ENCODE measurements around the gene MFN2.

DNA sequence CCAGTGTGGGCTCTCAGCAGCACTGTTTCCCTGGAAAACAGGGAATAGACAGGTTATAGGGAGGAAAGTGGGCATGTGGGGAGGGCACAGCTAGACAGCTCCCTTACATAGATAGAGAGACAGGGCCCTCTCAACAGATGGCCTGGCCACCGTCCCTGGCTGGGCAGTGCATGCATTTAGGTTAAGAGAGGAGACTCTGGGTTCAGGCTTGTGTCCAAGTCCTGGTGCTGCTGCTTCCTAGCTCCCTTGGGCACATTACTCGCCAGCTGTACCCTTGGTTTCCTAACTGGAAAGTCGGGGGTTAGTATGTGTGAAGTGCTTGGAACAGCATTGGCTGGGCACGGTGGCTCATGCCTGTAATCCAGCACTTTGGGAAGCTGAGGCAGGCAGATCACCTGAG lies 36.6 kb upstream of the MFN2 start:
- TF ChIP-seq, protein P1, sequence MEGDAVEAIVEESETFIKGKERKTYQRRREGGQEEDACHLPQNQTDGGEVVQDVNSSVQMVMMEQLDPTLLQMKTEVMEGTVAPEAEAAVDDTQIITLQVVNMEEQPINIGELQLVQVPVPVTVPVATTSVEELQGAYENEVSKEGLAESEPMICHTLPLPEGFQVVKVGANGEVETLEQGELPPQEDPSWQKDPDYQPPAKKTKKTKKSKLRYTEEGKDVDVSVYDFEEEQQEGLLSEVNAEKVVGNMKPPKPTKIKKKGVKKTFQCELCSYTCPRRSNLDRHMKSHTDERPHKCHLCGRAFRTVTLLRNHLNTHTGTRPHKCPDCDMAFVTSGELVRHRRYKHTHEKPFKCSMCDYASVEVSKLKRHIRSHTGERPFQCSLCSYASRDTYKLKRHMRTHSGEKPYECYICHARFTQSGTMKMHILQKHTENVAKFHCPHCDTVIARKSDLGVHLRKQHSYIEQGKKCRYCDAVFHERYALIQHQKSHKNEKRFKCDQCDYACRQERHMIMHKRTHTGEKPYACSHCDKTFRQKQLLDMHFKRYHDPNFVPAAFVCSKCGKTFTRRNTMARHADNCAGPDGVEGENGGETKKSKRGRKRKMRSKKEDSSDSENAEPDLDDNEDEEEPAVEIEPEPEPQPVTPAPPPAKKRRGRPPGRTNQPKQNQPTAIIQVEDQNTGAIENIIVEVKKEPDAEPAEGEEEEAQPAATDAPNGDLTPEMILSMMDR (IDR thresholded peaks at IDR 0.05), result no peak
- TF ChIP-seq, protein P2, sequence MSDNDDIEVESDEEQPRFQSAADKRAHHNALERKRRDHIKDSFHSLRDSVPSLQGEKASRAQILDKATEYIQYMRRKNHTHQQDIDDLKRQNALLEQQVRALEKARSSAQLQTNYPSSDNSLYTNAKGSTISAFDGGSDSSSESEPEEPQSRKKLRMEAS (CRISPR knock-in tag; IDR thresholded peaks at IDR 0.05), result no peak
- TF ChIP-seq, protein P3, sequence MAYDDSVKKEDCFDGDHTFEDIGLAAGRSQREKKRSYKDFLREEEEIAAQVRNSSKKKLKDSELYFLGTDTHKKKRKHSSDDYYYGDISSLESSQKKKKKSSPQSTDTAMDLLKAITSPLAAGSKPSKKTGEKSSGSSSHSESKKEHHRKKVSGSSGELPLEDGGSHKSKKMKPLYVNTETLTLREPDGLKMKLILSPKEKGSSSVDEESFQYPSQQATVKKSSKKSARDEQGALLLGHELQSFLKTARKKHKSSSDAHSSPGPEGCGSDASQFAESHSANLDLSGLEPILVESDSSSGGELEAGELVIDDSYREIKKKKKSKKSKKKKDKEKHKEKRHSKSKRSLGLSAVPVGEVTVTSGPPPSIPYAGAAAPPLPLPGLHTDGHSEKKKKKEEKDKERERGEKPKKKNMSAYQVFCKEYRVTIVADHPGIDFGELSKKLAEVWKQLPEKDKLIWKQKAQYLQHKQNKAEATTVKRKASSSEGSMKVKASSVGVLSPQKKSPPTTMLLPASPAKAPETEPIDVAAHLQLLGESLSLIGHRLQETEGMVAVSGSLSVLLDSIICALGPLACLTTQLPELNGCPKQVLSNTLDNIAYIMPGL (CRISPR knock-in tag; IDR thresholded peaks at IDR 0.05), result no peak
- TF ChIP-seq NR3C1 (CRISPR knock-in tag; conservative IDR thresholded peaks at IDR 0.05; ENCODE audit: low read depth) (no peak), ZNF416 (CRISPR knock-in tag; IDR thresholded peaks at IDR 0.05) (no peak), ESRRA (CRISPR knock-in tag; IDR thresholded peaks at IDR 0.05; ENCODE audit: borderline replicate concordance) (no peak), ZNF263 (CRISPR knock-in tag; IDR thresholded peaks at IDR 0.05; ENCODE audit: low read depth) (no peak), TEAD4 (CRISPR knock-in tag; IDR thresholded peaks at IDR 0.05) (no peak)
- TF ChIP-seq, protein P4, sequence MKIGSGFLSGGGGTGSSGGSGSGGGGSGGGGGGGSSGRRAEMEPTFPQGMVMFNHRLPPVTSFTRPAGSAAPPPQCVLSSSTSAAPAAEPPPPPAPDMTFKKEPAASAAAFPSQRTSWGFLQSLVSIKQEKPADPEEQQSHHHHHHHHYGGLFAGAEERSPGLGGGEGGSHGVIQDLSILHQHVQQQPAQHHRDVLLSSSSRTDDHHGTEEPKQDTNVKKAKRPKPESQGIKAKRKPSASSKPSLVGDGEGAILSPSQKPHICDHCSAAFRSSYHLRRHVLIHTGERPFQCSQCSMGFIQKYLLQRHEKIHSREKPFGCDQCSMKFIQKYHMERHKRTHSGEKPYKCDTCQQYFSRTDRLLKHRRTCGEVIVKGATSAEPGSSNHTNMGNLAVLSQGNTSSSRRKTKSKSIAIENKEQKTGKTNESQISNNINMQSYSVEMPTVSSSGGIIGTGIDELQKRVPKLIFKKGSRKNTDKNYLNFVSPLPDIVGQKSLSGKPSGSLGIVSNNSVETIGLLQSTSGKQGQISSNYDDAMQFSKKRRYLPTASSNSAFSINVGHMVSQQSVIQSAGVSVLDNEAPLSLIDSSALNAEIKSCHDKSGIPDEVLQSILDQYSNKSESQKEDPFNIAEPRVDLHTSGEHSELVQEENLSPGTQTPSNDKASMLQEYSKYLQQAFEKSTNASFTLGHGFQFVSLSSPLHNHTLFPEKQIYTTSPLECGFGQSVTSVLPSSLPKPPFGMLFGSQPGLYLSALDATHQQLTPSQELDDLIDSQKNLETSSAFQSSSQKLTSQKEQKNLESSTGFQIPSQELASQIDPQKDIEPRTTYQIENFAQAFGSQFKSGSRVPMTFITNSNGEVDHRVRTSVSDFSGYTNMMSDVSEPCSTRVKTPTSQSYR (CRISPR knock-in tag; IDR thresholded peaks at IDR 0.05), result no peak
- TF ChIP-seq, protein P5, sequence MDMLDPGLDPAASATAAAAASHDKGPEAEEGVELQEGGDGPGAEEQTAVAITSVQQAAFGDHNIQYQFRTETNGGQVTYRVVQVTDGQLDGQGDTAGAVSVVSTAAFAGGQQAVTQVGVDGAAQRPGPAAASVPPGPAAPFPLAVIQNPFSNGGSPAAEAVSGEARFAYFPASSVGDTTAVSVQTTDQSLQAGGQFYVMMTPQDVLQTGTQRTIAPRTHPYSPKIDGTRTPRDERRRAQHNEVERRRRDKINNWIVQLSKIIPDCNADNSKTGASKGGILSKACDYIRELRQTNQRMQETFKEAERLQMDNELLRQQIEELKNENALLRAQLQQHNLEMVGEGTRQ (CRISPR knock-in tag; IDR thresholded peaks at IDR 0.05), result no peak
- TF ChIP-seq, protein P6, sequence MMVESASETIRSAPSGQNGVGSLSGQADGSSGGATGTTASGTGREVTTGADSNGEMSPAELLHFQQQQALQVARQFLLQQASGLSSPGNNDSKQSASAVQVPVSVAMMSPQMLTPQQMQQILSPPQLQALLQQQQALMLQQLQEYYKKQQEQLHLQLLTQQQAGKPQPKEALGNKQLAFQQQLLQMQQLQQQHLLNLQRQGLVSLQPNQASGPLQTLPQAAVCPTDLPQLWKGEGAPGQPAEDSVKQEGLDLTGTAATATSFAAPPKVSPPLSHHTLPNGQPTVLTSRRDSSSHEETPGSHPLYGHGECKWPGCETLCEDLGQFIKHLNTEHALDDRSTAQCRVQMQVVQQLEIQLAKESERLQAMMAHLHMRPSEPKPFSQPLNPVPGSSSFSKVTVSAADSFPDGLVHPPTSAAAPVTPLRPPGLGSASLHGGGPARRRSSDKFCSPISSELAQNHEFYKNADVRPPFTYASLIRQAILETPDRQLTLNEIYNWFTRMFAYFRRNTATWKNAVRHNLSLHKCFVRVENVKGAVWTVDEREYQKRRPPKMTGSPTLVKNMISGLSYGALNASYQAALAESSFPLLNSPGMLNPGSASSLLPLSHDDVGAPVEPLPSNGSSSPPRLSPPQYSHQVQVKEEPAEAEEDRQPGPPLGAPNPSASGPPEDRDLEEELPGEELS (CRISPR knock-in tag; IDR thresholded peaks at IDR 0.05), result no peak
